Right lobe of liver (tissue), 4 donors: ENCODE measurements around the gene APOA4.

Experiments used
- POLR2A ChIP-seq: fragments of 450-650 bp; IDR thresholded peaks from one replicate; pipeline ENCODE4 v1.6.1; 2017; ENCODE audit warnings: antibody characterized with exemption, mild to moderate bottlenecking
- TF ChIP-seq, protein P1 (sequence below), 4 donors: fragments of 200-600 bp in 3 of 4; fragments of 450-650 bp in 1 of 4; IDR thresholded peaks; one replicate each; pipeline versions ENCODE4 v1.5.1 to v1.8.0; 2016 to 2022; ENCODE audit warnings: antibody characterized with exemption in 4 of 4, mild to moderate bottlenecking in 2 of 4
- donor health status: DM: no; HTN: no; CAD: no.
- donor health status: DM: no; HTN: no; CAD: no.
- donor health status: DM: no; HTN: yes; CAD: no.

DNA sequence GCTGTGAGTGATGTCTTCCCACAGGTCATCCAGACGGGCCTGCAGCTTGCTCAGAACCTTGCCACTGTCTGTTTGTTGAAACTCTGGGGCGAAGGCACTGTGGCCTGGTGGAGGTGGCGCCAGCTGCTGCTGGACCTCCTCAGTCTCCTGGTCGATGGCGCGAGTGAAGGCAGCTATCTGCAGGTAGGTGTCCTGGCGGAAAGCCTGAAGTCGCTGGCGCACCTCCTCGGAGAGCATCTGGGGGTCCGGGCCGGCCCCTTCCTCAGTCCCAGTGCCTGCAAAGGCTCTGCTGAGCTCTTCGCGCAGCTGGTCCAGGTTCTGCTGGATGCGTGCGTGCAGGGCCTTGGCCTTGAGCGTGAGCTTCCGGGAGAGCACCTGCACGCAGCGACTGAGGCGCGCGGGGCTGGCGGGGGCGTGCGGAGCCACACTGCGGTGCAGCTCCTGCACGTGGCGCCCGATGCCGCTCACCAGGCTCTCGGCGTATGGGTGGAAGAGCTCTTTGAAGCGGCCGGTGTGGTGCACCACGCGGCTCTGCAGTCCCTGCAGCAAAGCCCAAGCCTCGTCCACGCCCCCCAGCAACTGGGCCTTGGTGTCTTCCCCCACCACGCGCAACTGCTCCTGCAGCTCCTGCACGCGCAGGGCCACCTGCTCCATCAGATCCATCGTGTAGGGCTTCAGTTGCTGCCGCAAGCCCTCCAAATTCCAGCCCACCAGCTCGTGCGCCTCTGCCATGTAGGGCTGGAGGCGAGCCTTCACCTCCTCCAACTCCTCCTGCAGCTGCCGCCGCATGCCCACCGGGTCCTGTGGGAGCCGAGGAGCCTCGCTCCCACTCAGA is 32.7 kb downstream of the APOA4 start:
- TF ChIP-seq, protein P1, sequence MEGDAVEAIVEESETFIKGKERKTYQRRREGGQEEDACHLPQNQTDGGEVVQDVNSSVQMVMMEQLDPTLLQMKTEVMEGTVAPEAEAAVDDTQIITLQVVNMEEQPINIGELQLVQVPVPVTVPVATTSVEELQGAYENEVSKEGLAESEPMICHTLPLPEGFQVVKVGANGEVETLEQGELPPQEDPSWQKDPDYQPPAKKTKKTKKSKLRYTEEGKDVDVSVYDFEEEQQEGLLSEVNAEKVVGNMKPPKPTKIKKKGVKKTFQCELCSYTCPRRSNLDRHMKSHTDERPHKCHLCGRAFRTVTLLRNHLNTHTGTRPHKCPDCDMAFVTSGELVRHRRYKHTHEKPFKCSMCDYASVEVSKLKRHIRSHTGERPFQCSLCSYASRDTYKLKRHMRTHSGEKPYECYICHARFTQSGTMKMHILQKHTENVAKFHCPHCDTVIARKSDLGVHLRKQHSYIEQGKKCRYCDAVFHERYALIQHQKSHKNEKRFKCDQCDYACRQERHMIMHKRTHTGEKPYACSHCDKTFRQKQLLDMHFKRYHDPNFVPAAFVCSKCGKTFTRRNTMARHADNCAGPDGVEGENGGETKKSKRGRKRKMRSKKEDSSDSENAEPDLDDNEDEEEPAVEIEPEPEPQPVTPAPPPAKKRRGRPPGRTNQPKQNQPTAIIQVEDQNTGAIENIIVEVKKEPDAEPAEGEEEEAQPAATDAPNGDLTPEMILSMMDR (IDR thresholded peaks at IDR 0.05) = no peak
- TF ChIP-seq POLR2A = no peak
